ENCODE results near the gene LRTM1. TPM values are rescaled to one million over a fixed set of nuclear protein-coding genes. Genes with fewer than 3 reads are reported as not detected.

LRTM1 gene
- total RNA-seq, 3 donors from 2014 or later: not detected

DNA sequence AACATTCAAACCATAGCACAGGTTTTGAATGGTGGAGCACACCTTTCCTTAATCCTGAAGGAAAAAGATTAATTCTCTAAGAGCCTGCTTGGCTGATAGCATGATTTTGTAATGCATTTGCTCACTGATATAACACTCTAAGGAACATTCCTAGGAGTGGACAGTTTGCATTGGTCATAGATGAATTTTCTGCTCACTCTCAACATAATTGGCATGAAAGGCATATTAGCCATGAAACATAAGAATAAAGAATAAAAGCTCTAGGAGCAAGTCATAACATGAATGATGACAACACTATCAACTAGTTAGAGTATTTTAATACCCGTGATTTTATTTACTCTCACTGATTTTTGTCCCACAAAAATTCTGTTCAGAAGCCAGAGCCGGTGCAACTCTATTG is 34.3 kb upstream of the LRTM1 start:
- Histone ChIP-seq H3K36me3 (no peaks in the 10 kb centered on the region), H3K27me3 (no peaks in the 10 kb centered on the region), H3K4me1 (no peaks in the 10 kb centered on the region), H3K4me3 (no peak overlapping the region), H3K9me3 (no peaks in the 10 kb centered on the region), H3K27ac (no peak overlapping the region)
- DNase-seq (ENCODE audit: low spot score in 2 of 2): no peak
- intact Hi-C loops (cut with DNase I; ENCODE audit: low total_unique reads): no loop called here
- TF ChIP-seq POLR2A (IDR thresholded peaks at IDR 0.05): no peak
- no peak for TF ChIP-seq POLR2AphosphoS5 (IDR thresholded peaks at IDR 0.05)
- TF ChIP-seq, protein P1, sequence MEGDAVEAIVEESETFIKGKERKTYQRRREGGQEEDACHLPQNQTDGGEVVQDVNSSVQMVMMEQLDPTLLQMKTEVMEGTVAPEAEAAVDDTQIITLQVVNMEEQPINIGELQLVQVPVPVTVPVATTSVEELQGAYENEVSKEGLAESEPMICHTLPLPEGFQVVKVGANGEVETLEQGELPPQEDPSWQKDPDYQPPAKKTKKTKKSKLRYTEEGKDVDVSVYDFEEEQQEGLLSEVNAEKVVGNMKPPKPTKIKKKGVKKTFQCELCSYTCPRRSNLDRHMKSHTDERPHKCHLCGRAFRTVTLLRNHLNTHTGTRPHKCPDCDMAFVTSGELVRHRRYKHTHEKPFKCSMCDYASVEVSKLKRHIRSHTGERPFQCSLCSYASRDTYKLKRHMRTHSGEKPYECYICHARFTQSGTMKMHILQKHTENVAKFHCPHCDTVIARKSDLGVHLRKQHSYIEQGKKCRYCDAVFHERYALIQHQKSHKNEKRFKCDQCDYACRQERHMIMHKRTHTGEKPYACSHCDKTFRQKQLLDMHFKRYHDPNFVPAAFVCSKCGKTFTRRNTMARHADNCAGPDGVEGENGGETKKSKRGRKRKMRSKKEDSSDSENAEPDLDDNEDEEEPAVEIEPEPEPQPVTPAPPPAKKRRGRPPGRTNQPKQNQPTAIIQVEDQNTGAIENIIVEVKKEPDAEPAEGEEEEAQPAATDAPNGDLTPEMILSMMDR (IDR thresholded peaks at IDR 0.05): no peak

DNA sequence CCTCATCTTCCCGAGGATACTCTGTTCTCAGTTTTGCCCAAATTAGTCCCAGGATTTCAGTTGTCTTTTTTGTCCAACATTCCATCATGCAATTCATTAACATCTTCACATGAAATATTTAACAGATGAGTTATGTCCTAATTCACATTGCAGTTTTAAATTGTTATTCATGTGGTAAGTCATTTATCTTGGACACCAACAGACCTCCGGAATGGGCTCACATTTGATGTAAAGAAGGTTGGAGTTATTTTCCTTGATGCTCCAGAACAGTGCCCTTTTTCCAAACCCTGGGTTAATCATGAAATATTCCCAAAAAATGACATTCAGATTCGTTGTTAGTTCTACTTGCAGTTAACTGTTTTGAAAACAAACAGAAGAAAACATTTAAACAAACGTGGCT is 32.8 kb upstream of the LRTM1 start:
- Histone ChIP-seq H3K27me3 (no peaks in the 10 kb centered on the region), H3K4me1 (no peaks in the 10 kb centered on the region), H3K36me3 (no peaks in the 10 kb centered on the region), H3K4me3 (no peak overlapping the region), H3K9me3 (no peaks in the 10 kb centered on the region), H3K27ac (no peak overlapping the region)
- intact Hi-C loops (cut with DNase I; ENCODE audit: low total_unique reads): no loop called here
- no peak for TF ChIP-seq POLR2A (IDR thresholded peaks at IDR 0.05)
- TF ChIP-seq, protein P1 (IDR thresholded peaks at IDR 0.05): no peak
- no peak for TF ChIP-seq POLR2AphosphoS5 (IDR thresholded peaks at IDR 0.05)
- DNase-seq (ENCODE audit: low spot score in 2 of 2): no peak

DNA sequence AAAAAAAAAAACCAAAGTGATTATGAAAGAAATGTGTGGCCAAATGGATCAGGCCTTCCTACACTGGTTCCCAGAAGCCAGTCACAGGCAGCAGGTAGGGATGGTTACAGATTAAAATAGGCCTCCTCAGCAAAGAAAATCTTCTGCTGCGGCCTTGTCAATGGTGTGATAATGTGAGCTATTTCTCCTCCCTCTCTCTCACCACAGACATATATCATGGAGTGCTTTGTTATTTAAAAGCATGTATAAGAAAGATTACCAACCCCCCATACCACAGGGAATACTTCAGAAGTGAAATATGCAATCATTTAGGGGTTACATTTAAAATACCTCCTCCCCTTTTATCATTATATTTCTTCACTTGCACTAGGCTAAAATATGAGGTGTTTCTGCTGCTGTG is 32.2 kb upstream of the LRTM1 start:
- intact Hi-C loops (cut with DNase I; ENCODE audit: low total_unique reads): no loop called here
- Histone ChIP-seq H3K27me3 (no peaks in the 10 kb centered on the region), H3K27ac (no peak overlapping the region), H3K4me3 (no peak overlapping the region), H3K9me3 (no peaks in the 10 kb centered on the region), H3K4me1 (no peaks in the 10 kb centered on the region), H3K36me3 (no peaks in the 10 kb centered on the region)
- DNase-seq (ENCODE audit: low spot score in 2 of 2): no peak
- TF ChIP-seq POLR2A (IDR thresholded peaks at IDR 0.05): no peak
- TF ChIP-seq, protein P1 (IDR thresholded peaks at IDR 0.05): no peak

DNA sequence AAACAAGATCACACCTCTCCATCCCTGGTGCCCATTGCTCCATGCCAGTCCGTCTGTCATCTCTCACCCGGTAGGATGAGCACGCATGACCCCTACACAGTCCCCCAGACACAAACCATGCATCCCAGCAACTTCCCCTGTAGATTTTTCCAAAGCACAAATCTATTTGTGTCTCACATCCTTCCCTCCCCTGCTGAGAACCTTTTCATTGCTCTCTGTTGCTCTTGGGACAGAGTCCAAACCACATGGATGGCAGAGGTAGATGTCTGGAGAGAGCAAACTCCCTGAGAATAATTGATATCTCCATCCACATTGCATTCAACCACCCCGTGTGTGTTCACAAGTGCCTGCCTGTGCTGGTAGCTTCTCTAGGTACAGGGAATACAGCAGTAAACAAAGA is 29.9 kb upstream of the LRTM1 start:
- Histone ChIP-seq H3K27ac (no peak overlapping the region), H3K4me3 (no peak overlapping the region), H3K9me3 (no peaks in the 10 kb centered on the region), H3K36me3 (no peaks in the 10 kb centered on the region), H3K27me3 (no peaks in the 10 kb centered on the region), H3K4me1 (no peaks in the 10 kb centered on the region)
- no peak for DNase-seq (ENCODE audit: low spot score in 2 of 2)
- intact Hi-C loops (cut with DNase I; ENCODE audit: low total_unique reads): loop anchor here (10.0 kb wide), 1 partner anchor 937 kb away; no protein-coding TSS in a partner anchor
- TF ChIP-seq POLR2AphosphoS5 (IDR thresholded peaks at IDR 0.05) (no peak), POLR2A (IDR thresholded peaks at IDR 0.05) (no peak)
- TF ChIP-seq, protein P1 (IDR thresholded peaks at IDR 0.05): no peak

DNA sequence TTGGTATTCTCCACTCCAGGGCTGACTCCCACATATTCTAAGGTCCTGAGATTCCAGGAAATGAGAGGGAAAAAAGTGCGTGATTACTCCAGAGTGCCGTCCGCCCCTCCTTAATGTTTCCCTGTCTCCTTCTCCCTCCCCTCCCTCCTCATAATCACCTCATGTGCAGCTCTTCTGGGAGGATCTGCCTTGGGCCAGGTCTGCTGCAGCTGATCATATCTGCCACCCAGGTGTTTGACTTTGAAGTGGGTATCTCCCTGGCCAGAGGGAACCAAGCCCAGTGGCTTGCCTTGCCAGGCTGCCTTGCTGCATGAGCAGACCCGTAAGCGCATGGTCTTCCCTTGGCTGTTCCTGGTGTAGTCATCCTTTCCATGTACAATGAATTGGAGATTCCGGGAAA is 28.1 kb upstream of the LRTM1 start:
- Histone ChIP-seq H3K4me3 (no peak overlapping the region), H3K27me3 (no peaks in the 10 kb centered on the region), H3K9me3 (no peaks in the 10 kb centered on the region), H3K4me1 (no peaks in the 10 kb centered on the region), H3K36me3 (no peaks in the 10 kb centered on the region), H3K27ac (no peak overlapping the region)
- intact Hi-C loops (cut with DNase I; ENCODE audit: low total_unique reads): loop anchor here (10.0 kb wide), 1 partner anchor 939 kb away; no protein-coding TSS in a partner anchor
- no peak for DNase-seq (ENCODE audit: low spot score in 2 of 2)
- TF ChIP-seq, protein P1 (IDR thresholded peaks at IDR 0.05): no peak
- TF ChIP-seq POLR2A (IDR thresholded peaks at IDR 0.05): no peak
- TF ChIP-seq POLR2AphosphoS5 (IDR thresholded peaks at IDR 0.05): no peak
